HG03521 (cell line): ENCODE data around the gene MEX3D.
"Not testable (repeated sequence)": the region's sequence is repeated elsewhere in the genome, so short reads cannot be mapped to it uniquely, and the experiment has no call there.

Experiments
- ATAC-seq: cut with Tn5 transposase; IDR thresholded peaks from one replicate; pipeline ENCODE4 v1.9.1; 2021; ENCODE audit warnings: mild to moderate bottlenecking, moderate library complexity; ENCODE audit not compliant: unreplicated experiment

Gene MEX3D

DNA sequence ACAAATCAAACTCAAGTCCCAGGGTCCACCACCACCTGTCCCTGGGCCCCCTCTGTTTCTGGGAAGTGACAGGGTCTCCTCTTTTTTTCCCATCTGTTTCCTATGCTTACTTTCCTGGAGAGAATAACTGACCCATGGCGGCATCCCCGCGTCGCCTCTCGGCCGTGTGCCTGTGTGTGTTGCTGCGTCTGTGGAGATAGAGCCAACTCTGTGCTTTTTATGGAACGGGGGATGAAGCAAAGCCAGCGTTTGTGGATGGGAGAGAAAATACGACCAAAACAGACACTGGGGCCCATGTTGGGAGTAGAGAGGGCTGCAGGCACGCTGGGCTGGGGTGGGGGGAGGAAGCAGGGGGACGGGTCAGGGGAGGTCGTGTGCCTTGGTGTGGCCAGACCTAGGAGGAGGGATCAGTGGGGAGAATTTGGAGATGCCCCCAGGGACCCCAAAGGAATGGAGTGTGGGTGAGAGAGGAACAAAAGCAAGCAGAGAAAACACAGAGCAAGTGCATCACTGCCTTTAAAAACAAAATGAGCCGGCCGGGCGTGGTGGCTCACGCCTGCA, 27.7 kb downstream of the MEX3D start:
- no peak for ATAC-seq

DNA sequence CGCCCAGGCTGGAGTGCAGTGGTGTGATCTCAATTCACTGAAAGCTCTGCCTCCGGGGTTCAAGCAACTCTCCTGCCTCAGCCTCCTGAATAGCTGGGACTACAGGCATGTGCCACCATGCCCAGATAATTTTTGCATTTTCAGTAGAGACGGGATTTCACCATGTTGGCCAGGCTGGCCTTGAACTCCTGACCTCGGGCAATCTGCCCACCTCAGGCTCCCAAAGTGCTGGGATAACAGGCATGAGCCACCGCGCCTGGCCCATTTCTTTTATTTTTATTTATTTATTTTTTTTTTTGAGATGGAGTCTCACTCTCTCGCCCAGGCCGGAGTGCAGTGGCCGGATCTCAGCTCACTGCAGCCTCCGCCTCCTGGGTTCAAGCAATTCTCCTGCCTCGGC, 28.4 kb downstream of the MEX3D start:
- not testable (repeated sequence) for ATAC-seq

GRCh38 chr19:1538978-1539377, 29.1 kb downstream of the MEX3D start:
- ATAC-seq = no peak

- ATAC-seq = not testable (repeated sequence)
Measured at GRCh38 chr19:1535699-1536098, 32.4 kb downstream of the MEX3D start.

DNA sequence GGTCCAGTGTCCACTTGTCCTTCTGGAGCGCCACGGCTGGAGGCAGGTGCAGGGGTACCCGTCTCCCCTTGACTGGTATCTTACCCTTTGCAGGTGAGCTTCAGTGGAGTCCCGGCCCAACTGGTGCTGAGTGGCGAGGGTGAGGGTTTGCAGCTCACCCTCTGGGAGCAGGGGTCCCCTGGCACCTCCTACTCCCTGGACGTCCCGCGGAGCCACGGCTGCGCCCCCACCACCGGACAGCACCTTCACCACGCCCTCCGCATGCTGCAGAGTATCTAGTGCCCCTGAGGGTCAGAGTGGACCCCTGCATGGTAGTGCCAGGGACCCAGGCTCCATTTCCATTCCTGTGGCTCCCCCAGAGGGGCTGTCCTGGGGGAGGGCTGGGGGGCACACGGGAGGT, 33.2 kb downstream of the MEX3D start:
- ATAC-seq = no peak

GRCh38 chr19:1533510-1534150, 34.5 kb downstream of the MEX3D start:
- ATAC-seq = no peak

GRCh38 chr19:1532003-1532402, 36.1 kb downstream of the MEX3D start:
- ATAC-seq = no peak

- ATAC-seq = no peak
Measured at GRCh38 chr19:1531587-1531986, 36.5 kb downstream of the MEX3D start.

DNA sequence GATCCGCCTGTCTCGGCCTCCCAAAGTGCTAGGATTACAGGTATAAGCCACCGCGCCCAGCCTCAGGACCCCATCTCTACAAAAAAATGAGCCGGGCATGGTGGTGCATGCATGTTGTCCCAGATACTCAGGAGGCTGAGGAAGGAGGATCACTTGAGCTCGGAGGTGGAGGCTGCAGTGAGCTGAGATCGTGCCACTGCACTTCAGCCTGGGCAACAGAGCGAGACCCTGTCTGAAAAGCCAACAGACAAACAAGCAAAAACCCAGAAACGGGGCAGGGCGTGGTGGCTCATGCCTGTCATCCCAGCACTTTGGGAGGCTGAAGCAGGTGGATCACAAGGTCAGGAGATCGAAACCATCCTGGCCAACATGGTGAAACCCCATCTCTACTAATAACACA, 37.3 kb downstream of the MEX3D start:
- not testable (repeated sequence) for ATAC-seq

DNA sequence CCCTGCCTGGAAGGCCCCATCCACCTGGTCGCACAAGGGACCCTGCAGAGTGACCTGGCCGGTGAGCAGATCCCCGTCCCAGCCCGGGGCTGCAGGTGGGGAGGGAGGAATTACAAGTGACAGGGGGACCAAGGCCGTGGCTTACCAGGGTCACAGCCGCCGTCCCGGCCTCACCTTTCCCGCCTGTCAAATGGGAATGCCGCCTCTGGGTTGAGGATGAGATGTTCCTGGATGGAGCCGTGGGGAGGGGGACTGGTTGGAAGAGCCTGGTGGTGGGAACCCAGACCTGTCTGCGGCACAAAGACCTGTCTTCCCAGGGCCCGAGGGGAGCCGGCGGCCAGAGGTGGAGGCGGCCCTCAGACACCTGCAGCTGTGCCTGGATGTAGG, 38.7 kb downstream of the MEX3D start:
- no peak for ATAC-seq

GRCh38 chr19:1528596-1529429, 39.3 kb downstream of the MEX3D start:
- ATAC-seq = no peak

GRCh38 chr19:1527650-1528309, 40.3 kb downstream of the MEX3D start:
- no peak for ATAC-seq

GRCh38 chr19:1526979-1527649, 41.0 kb downstream of the MEX3D start:
- no peak for ATAC-seq

DNA sequence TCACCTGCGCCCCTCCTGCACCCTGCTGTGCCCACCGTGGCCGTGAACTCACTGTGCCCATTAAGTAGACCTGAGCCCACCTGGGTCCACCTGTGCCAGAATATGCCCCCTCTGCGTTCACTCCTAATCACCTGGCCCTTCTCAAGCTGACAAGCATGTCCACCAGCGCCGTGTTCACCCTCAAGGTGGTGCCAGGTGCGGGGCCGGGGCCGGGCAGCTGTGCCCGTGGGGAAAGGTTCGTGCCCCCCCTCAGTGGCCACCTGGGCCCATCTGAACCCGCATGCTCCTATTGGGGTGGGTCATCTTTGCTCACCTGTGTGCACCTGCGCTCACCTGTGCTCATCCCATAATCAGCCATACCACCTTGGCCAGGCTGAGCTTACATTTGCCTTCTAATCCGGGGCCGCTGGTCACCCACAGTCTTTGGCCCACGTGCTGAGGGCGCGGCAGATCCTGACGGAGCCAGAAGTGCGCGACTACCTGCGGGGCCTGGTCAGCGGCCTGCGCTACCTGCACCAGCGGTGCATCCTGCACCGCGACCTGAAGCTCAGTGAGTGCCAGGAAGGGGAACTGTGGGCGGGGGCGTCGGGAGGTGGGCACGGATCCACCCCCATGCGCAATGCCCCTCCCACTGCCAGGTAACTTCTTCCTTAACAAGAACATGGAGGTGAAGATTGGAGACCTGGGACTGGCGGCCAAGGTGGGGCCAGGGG, 41.9 kb downstream of the MEX3D start:
- ATAC-seq = no peak

DNA sequence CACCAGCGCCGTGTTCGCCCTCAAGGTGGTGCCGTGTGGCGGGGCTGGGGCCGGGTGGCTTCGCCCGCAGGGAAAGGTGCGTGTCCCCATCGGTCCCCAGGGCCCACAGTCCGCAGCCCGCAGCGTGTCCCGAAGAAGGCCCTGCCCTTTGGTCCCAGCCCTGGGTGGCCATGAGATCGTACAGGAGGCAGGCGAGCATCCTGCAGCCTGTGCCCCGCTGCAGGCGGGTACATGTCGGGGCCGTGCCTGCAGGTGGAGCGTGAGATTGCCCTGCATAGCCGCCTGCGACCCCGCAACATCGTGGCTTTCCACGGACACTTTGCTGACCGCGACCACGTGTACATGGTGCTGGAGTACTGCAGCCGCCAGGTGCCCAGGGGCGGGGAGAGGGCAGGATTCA, 42.8 kb downstream of the MEX3D start:
- ATAC-seq = no peak

GRCh38 chr19:1524972-1525325, 43.2 kb downstream of the MEX3D start:
- no peak for ATAC-seq

DNA sequence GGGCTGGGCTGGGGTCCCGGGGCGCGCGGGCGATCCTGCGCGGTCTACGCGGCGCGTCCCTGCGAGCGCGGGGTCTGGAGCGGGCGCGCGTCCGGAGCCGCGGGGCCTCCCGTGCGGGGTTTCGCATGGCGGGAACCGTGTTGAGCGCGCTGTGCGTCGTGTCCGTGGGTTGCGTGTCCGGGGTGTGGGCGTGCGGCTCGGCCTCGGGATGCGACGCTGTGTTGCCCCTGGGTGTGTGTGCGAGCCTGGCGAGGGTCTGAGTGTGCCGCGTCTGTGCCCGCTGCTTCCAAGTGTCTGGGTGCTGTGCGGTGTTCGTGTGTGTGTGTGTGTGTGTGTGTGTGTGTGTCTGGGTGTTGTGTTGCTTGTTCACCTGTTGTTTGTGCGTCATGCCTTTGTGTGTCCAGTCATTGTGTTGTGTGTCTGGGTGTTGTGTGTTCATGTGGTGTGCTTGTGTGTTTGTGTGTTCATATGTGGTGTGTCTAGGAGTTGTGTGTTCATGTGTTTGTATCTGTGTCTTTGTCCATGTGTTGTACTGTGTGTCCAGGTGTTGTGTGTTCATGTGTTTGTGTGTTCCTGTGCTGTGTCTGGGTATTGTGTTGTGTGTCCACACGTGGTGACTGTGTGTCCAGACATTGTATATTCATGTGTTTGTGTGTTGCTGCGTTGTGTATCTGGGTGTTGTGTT, 43.7 kb downstream of the MEX3D start:
- ATAC-seq = no peak

- ATAC-seq = no peak
Measured at GRCh38 chr19:1523412-1524286, 44.5 kb downstream of the MEX3D start, which contains the start of gene PLK5. TSS of gene PLK5 (plus strand) at chr19:1524077. CDS start at chr19:1526997, 2,920 bp downstream.

DNA sequence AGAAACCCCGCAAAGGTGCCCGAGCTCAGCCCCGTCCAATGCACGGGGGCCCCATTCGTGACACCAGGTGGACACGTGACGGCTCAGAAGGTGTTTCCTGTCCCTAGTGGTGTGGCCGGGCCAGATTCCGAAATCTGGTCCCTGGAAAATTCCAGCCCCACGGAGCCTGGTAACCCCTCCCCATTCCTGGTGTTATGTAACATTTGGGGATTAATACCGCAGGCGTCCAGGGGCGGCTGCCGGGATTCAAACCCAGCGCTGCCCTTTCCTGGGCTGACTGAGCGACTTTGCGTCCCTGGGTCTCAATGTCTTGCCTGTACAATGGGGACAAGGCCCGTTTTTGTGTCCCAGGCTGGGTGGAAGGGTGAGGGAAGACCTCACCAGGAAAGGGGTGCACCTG, 45.3 kb downstream of the MEX3D start:
- ATAC-seq = no peak
